Measurements from ENCODE around the gene TRABD. TPM values are rescaled to one million over a fixed set of nuclear protein-coding genes. Genes with fewer than 3 reads are reported as not detected.

TRABD gene
- 34.7 and 40.0 TPM in 2 replicates for total RNA-seq

GRCh38 chr22:50185375-50186087, at the start of gene TRABD:
TSS of gene TRABD (plus strand) at chr22:50185913. CDS start at chr22:50193061, 7,148 bp downstream.

GRCh38 chr22:50170453-50171318, 15.0 kb upstream of the TRABD start, which contains the start of gene PANX2:
TSS of gene PANX2 (plus strand) at chr22:50170731. CDS start at chr22:50170731, 0 bp downstream.

GRCh38 chr22:50200461-50201190, 14.9 kb downstream of the TRABD start, which contains the start of gene SELENOO:
TSS of gene SELENOO (plus strand) at chr22:50201011. CDS start at chr22:50201037, 26 bp downstream.

GRCh38 chr22:50244420-50245213, 58.9 kb downstream of the TRABD start, which contains the start of gene TUBGCP6:
TSS of gene TUBGCP6 (minus strand) at chr22:50245023. CDS start at chr22:50244459, 564 bp downstream.

Other genes starting within 250 kb of the TRABD start
- 111 and 113 TPM in 2 replicates for gene PIM3, start 225.1 kb upstream of the TRABD start, total RNA-seq
- gene IL17REL, start 173.1 kb upstream of the TRABD start, total RNA-seq: not detected in 2 replicates
- gene TTLL8, start 127.6 kb upstream of the TRABD start, total RNA-seq: not detected in 2 replicates
- gene MLC1, start 100.5 kb upstream of the TRABD start, total RNA-seq: under 0.01 and 0.72 TPM in 2 replicates
- 0.48 and 0.64 TPM in 2 replicates for gene MOV10L1, start 95.9 kb upstream of the TRABD start, total RNA-seq
- gene PANX2, start 15.2 kb upstream of the TRABD start, total RNA-seq: under 0.01 and 0.48 TPM in 2 replicates
- gene SELENOO, start 15.1 kb downstream of the TRABD start, total RNA-seq: 33.0 and 47.5 TPM in 2 replicates
- 19.4 and 23.6 TPM in 2 replicates for gene TUBGCP6, start 59.1 kb downstream of the TRABD start, total RNA-seq
- gene HDAC10, start 65.4 kb downstream of the TRABD start, total RNA-seq: 16.9 and 17.7 TPM in 2 replicates
- gene MAPK12, start 75.8 kb downstream of the TRABD start, total RNA-seq: 11.7 and 27.7 TPM in 2 replicates
- gene MAPK11, start 84.5 kb downstream of the TRABD start, total RNA-seq: 2.8 and 5.8 TPM in 2 replicates
- 127 and 141 TPM in 2 replicates for gene PLXNB2, start 121.7 kb downstream of the TRABD start, total RNA-seq
- 0.96 and 1.7 TPM in 2 replicates for gene DENND6B, start 141.1 kb downstream of the TRABD start, total RNA-seq
- 44.8 and 55.9 TPM in 2 replicates for gene PPP6R2, start 157.4 kb downstream of the TRABD start, total RNA-seq

All from tracheal epithelial cell (primary cell).